WTC11 (cell line): ENCODE results near the gene INTS11.

ENCODE experiments used
- ATF1 ChIP-seq: sonication (generic); formaldehyde crosslinking; IDR thresholded peaks from 2 replicates; pipeline ENCODE4 v1.8.1; 2023; ENCODE audit warnings: mild to moderate bottlenecking, moderate library complexity, missing genetic modification reagents
- CTCF ChIP-seq: fragments of 200-600 bp; IDR thresholded peaks from 2 replicates; pipeline ENCODE4 v1.8.0; 2022; ENCODE audit warnings: antibody characterized with exemption
- E2F5 ChIP-seq: sonication (generic); formaldehyde crosslinking; IDR thresholded peaks from 2 replicates; pipeline ENCODE4 v1.8.1; 2022; ENCODE audit warnings: mild to moderate bottlenecking, moderate library complexity, missing genetic modification reagents
- KAT7 ChIP-seq: sonication (generic); formaldehyde crosslinking; IDR thresholded peaks from 2 replicates; pipeline ENCODE4 v1.8.1; 2023; ENCODE audit warnings: missing genetic modification reagents, mild to moderate bottlenecking, borderline replicate concordance
- SOX15 ChIP-seq: fragments of 250-450 bp; sonication (Bioruptor Pico); IDR thresholded peaks from 2 replicates; pipeline ENCODE4 v1.9.0; 2021; ENCODE audit warnings: mild to moderate bottlenecking
- SP1 ChIP-seq: sonication (generic); formaldehyde crosslinking; conservative IDR thresholded peaks from 2 replicates; pipeline ENCODE4 v1.8.1; 2022; ENCODE audit warnings: missing genetic modification reagents

GRCh38 chr1:1295154-1295923 is 29.1 kb downstream of the INTS11 start:
- no peak for TF ChIP-seq CTCF
- TF ChIP-seq SOX15 (CRISPR knock-in tag) = no peak
- TF ChIP-seq ATF1 (CRISPR knock-in tag) = no peak
- no peak for TF ChIP-seq SP1 (CRISPR knock-in tag)
- TF ChIP-seq KAT7 (CRISPR knock-in tag) = no peak
- TF ChIP-seq E2F5 (CRISPR knock-in tag) = no peak
